GM23338 (cell line): ENCODE data around the gene NOVA2. TPM values are rescaled to one million over a fixed set of nuclear protein-coding genes. Genes with fewer than 3 reads are reported as not detected.

ENCODE experiments used
- ATAC-seq: fragments of 200-7000 bp; cut with Tn5 transposase; 3 replicates; pipeline ENCODE4 v1.9.1; 2020
- DNase-seq: peaks from one replicate; pipeline ENCODE4 v3.0.0-alpha.2; 2015; ENCODE audit warnings: low spot score
- H2AFZ ChIP-seq: fragments of 200-600 bp; sonication (generic); 2 replicates; pipeline ENCODE4 v1.8.0; 2016; ENCODE audit warnings: antibody characterized with exemption, mild to moderate bottlenecking, moderate library complexity
- H3F3A ChIP-seq: fragments of 200-600 bp; sonication (generic); replicated peaks from 2 replicates; pipeline ENCODE4 v1.8.0; 2017; ENCODE audit warnings: antibody characterized with exemption, mixed run types, low read depth
- H3K27ac ChIP-seq: fragments of 200-600 bp; sonication (generic); 2 replicates; pipeline ENCODE4 v1.6.1; 2016; ENCODE audit warnings: low read depth
- H3K27me3 ChIP-seq: fragments of 200-600 bp; sonication (generic); 2 replicates; pipeline ENCODE4 v1.8.0; 2016; ENCODE audit warnings: mild to moderate bottlenecking, mixed run types, moderate library complexity; ENCODE audit not compliant: insufficient read depth
- H3K36me3 ChIP-seq: fragments of 200-600 bp; sonication (generic); 2 replicates; pipeline ENCODE4 v1.8.0; 2016; ENCODE audit warnings: mild to moderate bottlenecking; ENCODE audit not compliant: insufficient read depth
- H3K4me1 ChIP-seq: fragments of 200-600 bp; sonication (generic); 2 replicates; pipeline ENCODE4 v1.8.0; 2016; ENCODE audit warnings: mild to moderate bottlenecking, moderate library complexity; ENCODE audit not compliant: insufficient read depth
- H3K4me2 ChIP-seq: fragments of 200-600 bp; sonication (generic); 2 replicates; pipeline ENCODE4 v1.7.1; 2017; ENCODE audit warnings: mixed run types
- H3K4me3 ChIP-seq: fragments of 200-600 bp; sonication (generic); 2 replicates; pipeline ENCODE4 v1.6.1; 2016; ENCODE audit warnings: mixed run types
- H3K79me2 ChIP-seq: fragments of 200-600 bp; sonication (generic); replicated peaks from 2 replicates; pipeline ENCODE4 v1.8.0; 2017; ENCODE audit warnings: mild to moderate bottlenecking; ENCODE audit not compliant: insufficient read depth
- H3K9me2 ChIP-seq: fragments of 200-600 bp; sonication (generic); 2 replicates; pipeline ENCODE4 v1.8.0; 2017; ENCODE audit not compliant: insufficient read depth
- H4K20me1 ChIP-seq: fragments of 200-600 bp; sonication (generic); replicated peaks from 2 replicates; pipeline ENCODE4 v1.8.0; 2017; ENCODE audit warnings: mild to moderate bottlenecking; ENCODE audit not compliant: insufficient read depth
- H3K27ac Mint-ChIP-seq: 2 replicates; pipeline ENCODE4 v1.8.0; 2020; ENCODE audit warnings: inconsistent platforms, mild to moderate bottlenecking, moderate library complexity, mixed read lengths
- H3K27me3 Mint-ChIP-seq: 3 replicates; pipeline ENCODE4 v1.8.0; 2022; ENCODE audit warnings: low read depth, mild to moderate bottlenecking, moderate library complexity, mixed read lengths, inconsistent platforms; ENCODE audit not compliant: insufficient read depth, poor library complexity
- H3K36me3 Mint-ChIP-seq: 3 replicates; pipeline ENCODE4 v1.8.0; 2021; ENCODE audit warnings: low read depth, mild to moderate bottlenecking, inconsistent platforms, moderate library complexity, mixed read lengths
- H3K4me1 Mint-ChIP-seq: 3 replicates; pipeline ENCODE4 v1.8.0; 2020; ENCODE audit warnings: mild to moderate bottlenecking, inconsistent platforms, mixed read lengths
- H3K4me3 Mint-ChIP-seq: 3 replicates; pipeline ENCODE4 v1.8.0; 2021; ENCODE audit warnings: moderate library complexity, mild to moderate bottlenecking, inconsistent platforms, mixed read lengths
- H3K9me3 Mint-ChIP-seq: 3 replicates; pipeline ENCODE4 v1.8.0; 2020; ENCODE audit warnings: moderate library complexity, mild to moderate bottlenecking, inconsistent platforms, mixed read lengths
- CTCF ChIP-seq, 2 experiments: fragments of 200-600 bp in 1 of 2; sonication (generic) in 1 of 2; conservative IDR thresholded peaks; 2 replicates each; pipeline versions ENCODE4 v1.5.1 to v1.6.1; 2016 to 2017; ENCODE audit warnings: antibody characterized with exemption in 2 of 2, low read depth in 2 of 2, mild to moderate bottlenecking in 2 of 2, moderate library complexity in 1 of 2
- EZH2 ChIP-seq: fragments of 200-600 bp; sonication (generic); IDR thresholded peaks from one replicate; pipeline ENCODE4 v1.8.0; 2017; ENCODE audit warnings: antibody characterized with exemption, mild to moderate bottlenecking, low read depth; ENCODE audit not compliant: unreplicated experiment
- EZH2phosphoT487 ChIP-seq: fragments of 200-600 bp; sonication (generic); IDR thresholded peaks from one replicate; pipeline ENCODE4 v1.8.1; 2018; ENCODE audit warnings: antibody characterized with exemption; ENCODE audit not compliant: unreplicated experiment
- JUNB ChIP-seq: IDR thresholded peaks from one replicate; pipeline ENCODE4 v1.6.1; 2016; ENCODE audit warnings: antibody characterized with exemption; ENCODE audit not compliant: unreplicated experiment
- POLR2AphosphoS5 ChIP-seq: IDR thresholded peaks from 2 replicates; pipeline ENCODE4 v1.6.1; 2016; ENCODE audit warnings: antibody characterized with exemption, low read depth
- STAT1 ChIP-seq: IDR thresholded peaks from one replicate; pipeline ENCODE4 v1.6.1; 2016; ENCODE audit warnings: antibody characterized with exemption; ENCODE audit not compliant: unreplicated experiment
- ZNF114 ChIP-seq: fragments of 250-450 bp; sonication (Bioruptor Pico); IDR thresholded peaks from 2 replicates; pipeline ENCODE4 v1.5.0; 2020; ENCODE audit warnings: mild to moderate bottlenecking, moderate library complexity
- ZNF331 ChIP-seq: fragments of 250-450 bp; sonication (Bioruptor Pico); IDR thresholded peaks from 2 replicates; pipeline ENCODE4 v1.5.0; 2020; ENCODE audit warnings: low read depth, mild to moderate bottlenecking, moderate library complexity
- polyA plus RNA-seq: library from polyadenylated mRNA; unstranded; fragments of >200 nt; fragmentation: Nextera tagmentation; extraction: Ambion mirVana; gene quantifications from 2 replicates; pipeline ENCODE4 v1.2.1, GENCODE V29; 2016
- total RNA-seq: library from RNA; depleted of rRNA; stranded (reverse); fragments of >200 nt; shearing (Covaris generic); gene quantifications from 2 replicates; pipeline ENCODE4 v1.2.3, GENCODE V29; 2014
- TF ChIP-seq, protein P1 (sequence below): IDR thresholded peaks from one replicate; pipeline ENCODE4 v1.6.1; 2018; ENCODE audit warnings: antibody characterized with exemption; ENCODE audit not compliant: unreplicated experiment

NOVA2 gene
- total and polyA plus RNA-seq, 2 experiments from 2014 or later = 5.1 to 13.7 TPM

- Histone ChIP-seq H2AFZ (peak within 1 kb of the TSS; percentile 80; the same call in 1 of the 2 replicates), H3K27ac (no peak within 1 kb of the TSS), H3F3A (no peaks in the 10 kb centered on the region), H4K20me1 (no peaks in the 10 kb centered on the region; the same call in 1 of the 2 replicates), H3K9me2 (no peaks in the 10 kb centered on the region), H3K4me3 (0 out of 2 replicates have a peak within 1 kb of the TSS, but pooled peaks have one; percentile 13), H3K4me1 (peaks cover 10% of the 10 kb centered on the region), H3K36me3 (no peaks in the 10 kb centered on the region), H3K79me2 (no peaks in the 10 kb centered on the region), H3K27me3 (no peaks in the 10 kb centered on the region), H3K4me2 (peak within 1 kb of the TSS; percentile 51)
- Mint-ChIP-seq H3K36me3 (peaks cover 12% of the 10 kb centered on the region; the same call in 2 of the 3 replicates), H3K4me1 (peaks cover 21% of the 10 kb centered on the region), H3K9me3 (peaks cover 6% of the 10 kb centered on the region; the same call in 2 of the 3 replicates), H3K4me3 (no peak within 1 kb of the TSS; the same call in 2 of the 3 replicates), H3K27ac (peak within 1 kb of the TSS; percentile 23; the same call in 1 of the 2 replicates), H3K27me3 (peaks cover 8% of the 10 kb centered on the region)
- TF ChIP-seq JUNB (no peak), CTCF (conservative IDR thresholded peaks at IDR 0.05; ENCODE audit: low read depth in 2 of 2) (no peak)
- TF ChIP-seq, protein P1, sequence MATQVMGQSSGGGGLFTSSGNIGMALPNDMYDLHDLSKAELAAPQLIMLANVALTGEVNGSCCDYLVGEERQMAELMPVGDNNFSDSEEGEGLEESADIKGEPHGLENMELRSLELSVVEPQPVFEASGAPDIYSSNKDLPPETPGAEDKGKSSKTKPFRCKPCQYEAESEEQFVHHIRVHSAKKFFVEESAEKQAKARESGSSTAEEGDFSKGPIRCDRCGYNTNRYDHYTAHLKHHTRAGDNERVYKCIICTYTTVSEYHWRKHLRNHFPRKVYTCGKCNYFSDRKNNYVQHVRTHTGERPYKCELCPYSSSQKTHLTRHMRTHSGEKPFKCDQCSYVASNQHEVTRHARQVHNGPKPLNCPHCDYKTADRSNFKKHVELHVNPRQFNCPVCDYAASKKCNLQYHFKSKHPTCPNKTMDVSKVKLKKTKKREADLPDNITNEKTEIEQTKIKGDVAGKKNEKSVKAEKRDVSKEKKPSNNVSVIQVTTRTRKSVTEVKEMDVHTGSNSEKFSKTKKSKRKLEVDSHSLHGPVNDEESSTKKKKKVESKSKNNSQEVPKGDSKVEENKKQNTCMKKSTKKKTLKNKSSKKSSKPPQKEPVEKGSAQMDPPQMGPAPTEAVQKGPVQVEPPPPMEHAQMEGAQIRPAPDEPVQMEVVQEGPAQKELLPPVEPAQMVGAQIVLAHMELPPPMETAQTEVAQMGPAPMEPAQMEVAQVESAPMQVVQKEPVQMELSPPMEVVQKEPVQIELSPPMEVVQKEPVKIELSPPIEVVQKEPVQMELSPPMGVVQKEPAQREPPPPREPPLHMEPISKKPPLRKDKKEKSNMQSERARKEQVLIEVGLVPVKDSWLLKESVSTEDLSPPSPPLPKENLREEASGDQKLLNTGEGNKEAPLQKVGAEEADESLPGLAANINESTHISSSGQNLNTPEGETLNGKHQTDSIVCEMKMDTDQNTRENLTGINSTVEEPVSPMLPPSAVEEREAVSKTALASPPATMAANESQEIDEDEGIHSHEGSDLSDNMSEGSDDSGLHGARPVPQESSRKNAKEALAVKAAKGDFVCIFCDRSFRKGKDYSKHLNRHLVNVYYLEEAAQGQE = no peak
- peak; percentile 64 for ATAC-seq
- DNase-seq = peak; percentile 79
Observed at GRCh38 chr19:46022431-46023310, 49.0 kb upstream of the NOVA2 start, which contains the start of gene PGLYRP1. PGLYRP1 (minus strand) TSS chr19:46023053; CDS start chr19:46023021, 32 bp downstream.

GRCh38 chr19:46022061-46022430, 48.4 kb upstream of the NOVA2 start:
- H3K4me3 Mint-ChIP-seq = no peak overlapping the region; the same call in 2 of the 3 replicates
- H3K4me1 Mint-ChIP-seq = peaks cover 22% of the 10 kb centered on the region
- Histone ChIP-seq H3K36me3 (no peaks in the 10 kb centered on the region), H4K20me1 (no peaks in the 10 kb centered on the region; the same call in 1 of the 2 replicates), H3K4me2 (peak overlapping the region; percentile 51), H3K4me1 (peaks cover 10% of the 10 kb centered on the region), H2AFZ (peak overlapping the region; percentile 80; the same call in 1 of the 2 replicates), H3K9me2 (no peaks in the 10 kb centered on the region), H3K27ac (no peak overlapping the region), H3K27me3 (no peaks in the 10 kb centered on the region), H3K79me2 (no peaks in the 10 kb centered on the region), H3K4me3 (no peak overlapping the region), H3F3A (no peaks in the 10 kb centered on the region)
- TF ChIP-seq ZNF331 (CRISPR knock-in tag) (no peak), EZH2phosphoT487 (no peak), JUNB (no peak), ZNF114 (CRISPR knock-in tag) (no peak), EZH2 (no peak), STAT1 (no peak), CTCF (conservative IDR thresholded peaks at IDR 0.05; ENCODE audit: low read depth in 2 of 2) (no peak), POLR2AphosphoS5 (no peak)
- peaks cover 12% of the 10 kb centered on the region; the same call in 2 of the 3 replicates for H3K36me3 Mint-ChIP-seq
- no peak for DNase-seq
- H3K27me3 Mint-ChIP-seq = peaks cover 12% of the 10 kb centered on the region
- H3K9me3 Mint-ChIP-seq = peaks cover 6% of the 10 kb centered on the region; the same call in 2 of the 3 replicates
- ATAC-seq = no peak; the same call in 2 of the 3 replicates
- no peak overlapping the region; the same call in 1 of the 2 replicates for H3K27ac Mint-ChIP-seq
